Measurements from ENCODE around the gene SEMA5A. TPM values are rescaled to one million over a fixed set of nuclear protein-coding genes. Genes with fewer than 3 reads are reported as not detected.

Gene SEMA5A
- total and polyA plus RNA-seq, 2 of the 8 experiments (the other 6 are each of a cell fraction or from before 2014, with no cell fraction given) = 5.3 to 8.9 TPM

DNA sequence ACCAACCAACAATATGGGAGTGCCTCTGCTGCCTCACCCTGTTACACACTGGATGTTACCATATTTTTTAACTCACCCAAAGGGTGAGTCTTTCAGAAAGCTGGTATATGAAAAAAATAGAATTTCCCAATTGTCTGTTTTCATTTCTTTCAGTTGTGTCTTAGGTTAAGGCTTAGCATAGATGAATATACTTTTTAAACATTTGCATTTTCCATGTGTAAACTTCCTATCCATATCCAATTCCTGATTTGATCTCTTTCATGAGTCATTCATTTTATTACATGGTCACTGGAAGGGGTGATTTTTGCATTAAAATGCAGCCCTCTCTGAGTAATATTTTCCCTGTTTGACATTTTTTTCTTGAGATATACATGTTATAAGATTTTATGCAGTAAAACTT, 406.5 kb downstream of the SEMA5A start (continued):
- TF ChIP-seq, protein P1, sequence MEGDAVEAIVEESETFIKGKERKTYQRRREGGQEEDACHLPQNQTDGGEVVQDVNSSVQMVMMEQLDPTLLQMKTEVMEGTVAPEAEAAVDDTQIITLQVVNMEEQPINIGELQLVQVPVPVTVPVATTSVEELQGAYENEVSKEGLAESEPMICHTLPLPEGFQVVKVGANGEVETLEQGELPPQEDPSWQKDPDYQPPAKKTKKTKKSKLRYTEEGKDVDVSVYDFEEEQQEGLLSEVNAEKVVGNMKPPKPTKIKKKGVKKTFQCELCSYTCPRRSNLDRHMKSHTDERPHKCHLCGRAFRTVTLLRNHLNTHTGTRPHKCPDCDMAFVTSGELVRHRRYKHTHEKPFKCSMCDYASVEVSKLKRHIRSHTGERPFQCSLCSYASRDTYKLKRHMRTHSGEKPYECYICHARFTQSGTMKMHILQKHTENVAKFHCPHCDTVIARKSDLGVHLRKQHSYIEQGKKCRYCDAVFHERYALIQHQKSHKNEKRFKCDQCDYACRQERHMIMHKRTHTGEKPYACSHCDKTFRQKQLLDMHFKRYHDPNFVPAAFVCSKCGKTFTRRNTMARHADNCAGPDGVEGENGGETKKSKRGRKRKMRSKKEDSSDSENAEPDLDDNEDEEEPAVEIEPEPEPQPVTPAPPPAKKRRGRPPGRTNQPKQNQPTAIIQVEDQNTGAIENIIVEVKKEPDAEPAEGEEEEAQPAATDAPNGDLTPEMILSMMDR (IDR thresholded peaks at IDR 0.05; ENCODE audit: control extremely low read depth in 1 of 3, insufficient read depth in 1 of 3, low read depth in 1 of 3, low read length in 3 of 3) = no peak
- TF ChIP-seq, protein P2, sequence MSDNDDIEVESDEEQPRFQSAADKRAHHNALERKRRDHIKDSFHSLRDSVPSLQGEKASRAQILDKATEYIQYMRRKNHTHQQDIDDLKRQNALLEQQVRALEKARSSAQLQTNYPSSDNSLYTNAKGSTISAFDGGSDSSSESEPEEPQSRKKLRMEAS (IDR thresholded peaks at IDR 0.05) = no peak
- TF ChIP-seq SUZ12 (IDR thresholded peaks at IDR 0.05; ENCODE audit: low read length) (no peak), CTBP2 (IDR thresholded peaks at IDR 0.05; ENCODE audit: borderline replicate concordance, insufficient read depth, insufficient read length, low read length) (no peak), RNF2 (IDR thresholded peaks at IDR 0.05; ENCODE audit: borderline replicate concordance, low read depth, low read length, missing control alignments, poor library complexity, severe bottlenecking) (no peak), RAD21 (IDR thresholded peaks at IDR 0.05 in 1 of 2, conservative IDR thresholded peaks at IDR 0.05 in 1 of 2; ENCODE audit: low read depth in 2 of 2, low read length in 2 of 2) (no peak), SP4 (IDR thresholded peaks at IDR 0.05; ENCODE audit: low read length) (no peak), ASH2L (IDR thresholded peaks at IDR 0.05; ENCODE audit: low read length) (no peak), HDAC6 (IDR thresholded peaks at IDR 0.05; ENCODE audit: low read depth, low read length) (no peak), BACH1 (IDR thresholded peaks at IDR 0.05; ENCODE audit: low read length) (no peak), MAFK (IDR thresholded peaks at IDR 0.05; ENCODE audit: low read depth, low read length) (no peak)
- TF ChIP-seq, protein P3, sequence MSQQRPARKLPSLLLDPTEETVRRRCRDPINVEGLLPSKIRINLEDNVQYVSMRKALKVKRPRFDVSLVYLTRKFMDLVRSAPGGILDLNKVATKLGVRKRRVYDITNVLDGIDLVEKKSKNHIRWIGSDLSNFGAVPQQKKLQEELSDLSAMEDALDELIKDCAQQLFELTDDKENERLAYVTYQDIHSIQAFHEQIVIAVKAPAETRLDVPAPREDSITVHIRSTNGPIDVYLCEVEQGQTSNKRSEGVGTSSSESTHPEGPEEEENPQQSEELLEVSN (IDR thresholded peaks at IDR 0.05) = no peak

Data from H1 (cell line).